GM18868 (cell line): ENCODE results near the gene RECQL5.
"Not testable (repeated sequence)": the region's sequence is repeated elsewhere in the genome, so short reads cannot be mapped to it uniquely, and the experiment has no call there.

Source experiments
- ATAC-seq: cut with Tn5 transposase; IDR thresholded peaks from one replicate; pipeline ENCODE4 v1.9.1; 2021; ENCODE audit warnings: mild to moderate bottlenecking, moderate library complexity; ENCODE audit not compliant: unreplicated experiment

The RECQL5 gene

GRCh38 chr17:75595920-75596313 is 71.0 kb downstream of the RECQL5 start:
- ATAC-seq: no peak

- ATAC-seq: no peak
These were observed 71.6 kb downstream of the RECQL5 start for GRCh38 chr17:75595284-75595919.

GRCh38 chr17:75594499-75595283 is 72.3 kb downstream of the RECQL5 start:
- no peak for ATAC-seq

- not testable (repeated sequence) for ATAC-seq
These were observed 73.5 kb downstream of the RECQL5 start for GRCh38 chr17:75593430-75593829.

GRCh38 chr17:75592348-75593020 is 74.5 kb downstream of the RECQL5 start:
- no peak for ATAC-seq

GRCh38 chr17:75591722-75592302 is 75.1 kb downstream of the RECQL5 start:
- no peak for ATAC-seq

GRCh38 chr17:75590849-75591721 is 75.9 kb downstream of the RECQL5 start:
- ATAC-seq: no peak

- no peak for ATAC-seq
These were observed 76.6 kb downstream of the RECQL5 start for GRCh38 chr17:75590314-75590761.

- no peak for ATAC-seq
These were observed 77.0 kb downstream of the RECQL5 start for GRCh38 chr17:75589919-75590303.

GRCh38 chr17:75589012-75589918 is 77.7 kb downstream of the RECQL5 start:
- peak; percentile 81 for ATAC-seq

- ATAC-seq: peak; percentile 13
These were observed 78.3 kb downstream of the RECQL5 start for GRCh38 chr17:75588596-75589011.

- no peak for ATAC-seq
These were observed 79.0 kb downstream of the RECQL5 start, which contains the start of gene MYO15B for GRCh38 chr17:75587675-75588595. Gene MYO15B, plus strand, starts transcription at chr17:75587800. Its CDS starts 258 bp downstream, at chr17:75588058.

GRCh38 chr17:75584849-75585175 is 82.1 kb downstream of the RECQL5 start:
- no peak for ATAC-seq

- not testable (repeated sequence) for ATAC-seq
These were observed 83.8 kb downstream of the RECQL5 start for GRCh38 chr17:75583197-75583596.

- not testable (repeated sequence) for ATAC-seq
These were observed 85.7 kb downstream of the RECQL5 start for GRCh38 chr17:75581121-75581725.
